ENCODE results near the gene SPRR5.

- TF ChIP-seq, protein P1, sequence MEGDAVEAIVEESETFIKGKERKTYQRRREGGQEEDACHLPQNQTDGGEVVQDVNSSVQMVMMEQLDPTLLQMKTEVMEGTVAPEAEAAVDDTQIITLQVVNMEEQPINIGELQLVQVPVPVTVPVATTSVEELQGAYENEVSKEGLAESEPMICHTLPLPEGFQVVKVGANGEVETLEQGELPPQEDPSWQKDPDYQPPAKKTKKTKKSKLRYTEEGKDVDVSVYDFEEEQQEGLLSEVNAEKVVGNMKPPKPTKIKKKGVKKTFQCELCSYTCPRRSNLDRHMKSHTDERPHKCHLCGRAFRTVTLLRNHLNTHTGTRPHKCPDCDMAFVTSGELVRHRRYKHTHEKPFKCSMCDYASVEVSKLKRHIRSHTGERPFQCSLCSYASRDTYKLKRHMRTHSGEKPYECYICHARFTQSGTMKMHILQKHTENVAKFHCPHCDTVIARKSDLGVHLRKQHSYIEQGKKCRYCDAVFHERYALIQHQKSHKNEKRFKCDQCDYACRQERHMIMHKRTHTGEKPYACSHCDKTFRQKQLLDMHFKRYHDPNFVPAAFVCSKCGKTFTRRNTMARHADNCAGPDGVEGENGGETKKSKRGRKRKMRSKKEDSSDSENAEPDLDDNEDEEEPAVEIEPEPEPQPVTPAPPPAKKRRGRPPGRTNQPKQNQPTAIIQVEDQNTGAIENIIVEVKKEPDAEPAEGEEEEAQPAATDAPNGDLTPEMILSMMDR (IDR thresholded peaks at IDR 0.05; ENCODE audit: borderline replicate concordance, extremely low read depth, low read length, poor library complexity, severe bottlenecking) = no peak
- TF ChIP-seq EZH2 (IDR thresholded peaks at IDR 0.05; ENCODE audit: borderline replicate concordance, low read depth, low read length, severe bottlenecking) = no peak
Observed at GRCh38 chr1:152902636-152903035, 44.4 kb upstream of the SPRR5 start.
